ENCODE data around the gene SVOP.
"Not testable (repeated sequence)": the region's sequence is repeated elsewhere in the genome, so short reads cannot be mapped to it uniquely, and the experiment has no call there.

SVOP gene

GRCh38 chr12:109052097-109052413, 31.2 kb upstream of the SVOP start:
- DNase-seq (ENCODE audit: low read depth): no peak
- peak overlapping the region; percentile 82 for H3K4me3 ChIP-seq (ENCODE audit: low read depth, low read length)
- in situ Hi-C loops (cut with HindIII; ENCODE audit: low sequenced_read_pairs): no loop called here
- no peak for TF ChIP-seq CTCF (IDR thresholded peaks at IDR 0.05; ENCODE audit: low read depth, low read length, missing control alignments)

DNA sequence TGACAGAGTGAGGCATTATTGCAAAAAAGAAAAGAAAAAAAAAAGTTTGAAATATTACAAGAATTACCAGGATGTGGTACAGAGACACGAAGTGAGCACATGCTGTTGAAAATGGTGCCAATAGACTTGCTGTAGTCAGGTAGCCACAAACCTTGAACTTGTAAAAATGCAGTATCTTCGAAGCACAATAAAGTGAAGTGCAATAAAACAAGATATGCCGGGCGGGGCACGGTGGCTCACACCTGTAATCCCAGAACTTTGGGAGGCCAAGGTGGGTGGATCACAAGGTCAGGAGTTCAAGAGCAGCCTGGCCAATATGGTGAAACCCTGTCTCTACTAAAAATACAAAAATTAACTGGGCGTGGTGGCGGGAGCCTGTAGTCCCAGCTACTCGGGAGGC, 28.9 kb upstream of the SVOP start:
- DNase-seq (ENCODE audit: low read depth); in situ Hi-C loops (cut with HindIII; ENCODE audit: low sequenced_read_pairs); H3K4me3 ChIP-seq (ENCODE audit: low read depth, low read length): not testable (repeated sequence)

- in situ Hi-C loops (cut with HindIII; ENCODE audit: low sequenced_read_pairs); DNase-seq (ENCODE audit: low read depth); H3K4me3 ChIP-seq (ENCODE audit: low read depth, low read length): not testable (repeated sequence)
Measured at GRCh38 chr12:109048706-109049105, 27.8 kb upstream of the SVOP start.

- no peak for DNase-seq (ENCODE audit: low read depth)
- in situ Hi-C loops (cut with HindIII; ENCODE audit: low sequenced_read_pairs): no loop called here
- TF ChIP-seq CTCF (IDR thresholded peaks at IDR 0.05; ENCODE audit: low read depth, low read length, missing control alignments): no peak
- H3K4me3 ChIP-seq (ENCODE audit: low read depth, low read length): no peak overlapping the region
Measured at GRCh38 chr12:109047081-109047805, 26.4 kb upstream of the SVOP start.

- no peak overlapping the region for H3K4me3 ChIP-seq (ENCODE audit: low read depth, low read length)
- TF ChIP-seq CTCF (IDR thresholded peaks at IDR 0.05; ENCODE audit: low read depth, low read length, missing control alignments): no peak
- DNase-seq (ENCODE audit: low read depth): no peak
- in situ Hi-C loops (cut with HindIII; ENCODE audit: low sequenced_read_pairs): no loop called here
Measured at GRCh38 chr12:109044241-109044640, 23.4 kb upstream of the SVOP start.

DNA sequence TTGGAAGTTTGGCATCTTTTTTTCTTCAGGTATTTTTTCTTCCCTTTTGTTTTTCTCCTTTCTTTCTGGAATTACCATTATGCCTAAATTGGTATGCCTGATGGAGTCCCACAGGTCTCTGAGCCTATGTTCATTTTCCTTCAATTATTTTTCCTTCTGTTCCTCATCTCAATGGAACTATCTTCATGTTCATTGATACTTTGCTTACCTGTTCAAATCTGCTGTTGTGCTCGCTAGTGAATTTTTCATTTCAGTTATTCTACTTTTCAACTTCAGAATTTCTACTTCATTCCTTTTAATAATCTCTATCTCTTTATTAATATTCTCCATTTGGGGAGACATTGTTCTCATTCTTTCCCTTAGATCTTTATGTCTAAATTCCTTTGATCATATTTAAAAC, 16.1 kb upstream of the SVOP start:
- no peak for TF ChIP-seq CTCF (IDR thresholded peaks at IDR 0.05; ENCODE audit: low read depth, low read length, missing control alignments)
- H3K4me3 ChIP-seq (ENCODE audit: low read depth, low read length): no peak overlapping the region
- in situ Hi-C loops (cut with HindIII; ENCODE audit: low sequenced_read_pairs): no loop called here
- DNase-seq (ENCODE audit: low read depth): no peak

DNA sequence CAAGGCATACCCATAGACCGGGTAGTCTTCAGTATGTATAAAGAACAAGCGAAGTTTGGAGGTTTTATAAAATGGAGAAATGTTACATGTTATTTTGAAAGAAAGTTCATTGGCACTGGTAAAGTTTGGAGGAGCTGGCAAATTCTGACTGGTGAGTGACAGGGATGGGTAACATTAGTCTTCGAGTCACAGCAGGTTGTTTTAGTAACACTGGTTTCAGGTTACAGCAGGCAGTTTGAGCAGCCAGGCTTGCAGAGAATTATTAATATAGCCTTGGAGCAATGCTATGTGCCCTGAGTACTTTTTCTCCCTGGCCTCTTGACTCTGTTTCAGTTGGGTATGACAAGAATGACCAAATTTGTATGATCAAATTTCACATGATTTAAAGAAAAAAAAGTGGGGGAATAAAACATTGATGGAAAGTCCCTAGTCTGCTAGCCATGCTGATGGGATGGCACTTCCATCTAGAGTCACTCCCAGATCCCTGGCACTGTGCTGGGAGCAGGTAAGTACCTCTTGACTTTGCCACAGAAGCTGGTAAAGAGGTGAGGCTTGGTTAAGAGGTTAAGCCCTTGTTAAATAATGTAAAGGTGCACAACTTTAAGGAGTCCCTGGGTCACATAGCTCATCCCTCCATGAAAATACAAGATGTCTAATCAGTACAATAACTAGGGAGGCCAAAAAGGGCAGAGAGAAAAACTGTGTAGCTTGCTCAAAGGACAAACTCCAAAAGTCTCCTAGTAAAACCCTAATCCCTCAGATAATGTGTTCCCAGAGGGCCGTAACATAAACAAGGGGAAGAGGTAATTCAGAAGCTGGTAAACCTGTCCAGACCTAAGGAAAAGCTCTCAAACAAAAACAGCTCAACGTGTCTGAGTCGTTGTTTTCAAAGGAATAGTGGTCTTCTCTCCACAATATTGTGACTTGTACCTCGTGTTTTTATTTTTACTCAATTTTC, 12.7 kb upstream of the SVOP start:
- TF ChIP-seq CTCF (IDR thresholded peaks at IDR 0.05; ENCODE audit: low read depth, low read length, missing control alignments): no peak
- in situ Hi-C loops (cut with HindIII; ENCODE audit: low sequenced_read_pairs): no loop called here
- no peak overlapping the region for H3K4me3 ChIP-seq (ENCODE audit: low read depth, low read length)
- DNase-seq (ENCODE audit: low read depth): no peak

Measured in astrocyte of the cerebellum (primary cell).